OCI-LY7 (cell line): Measurements from ENCODE around the gene DHX57.

Source experiments
- CTCF ChIP-seq: fragments of 200-600 bp; sonication (generic); conservative IDR thresholded peaks from 2 replicates; pipeline ENCODE4 v1.5.1; 2014; ENCODE audit warnings: mild to moderate bottlenecking, antibody characterized with exemption, low read length, moderate library complexity, mixed read lengths
- EZH2phosphoT487 ChIP-seq: fragments of 200-600 bp; sonication (generic); IDR thresholded peaks from 2 replicates; pipeline ENCODE4 v1.6.1; 2018; ENCODE audit warnings: low read depth, borderline replicate concordance, mild to moderate bottlenecking, mixed run types, antibody characterized with exemption, low read length, moderate library complexity, mixed read lengths

DNA sequence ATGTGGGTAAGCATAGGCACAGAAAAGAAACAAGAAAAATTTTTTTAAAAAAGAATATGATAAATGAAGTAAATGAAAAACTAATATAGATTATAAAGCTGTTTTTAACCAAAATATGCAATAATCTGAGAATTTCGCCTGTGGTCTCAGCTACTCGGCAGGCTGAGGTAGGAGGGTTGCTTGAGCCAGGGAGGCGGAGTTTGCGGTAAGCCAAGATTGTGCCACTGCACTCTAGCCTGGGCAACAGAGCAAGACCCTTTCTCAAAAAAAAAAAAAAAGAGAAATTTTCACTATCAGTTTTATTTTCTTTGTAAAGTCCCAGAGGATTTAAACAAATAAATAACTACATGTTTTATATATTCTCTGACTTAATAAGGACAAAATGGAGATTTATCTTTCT, 47.3 kb downstream of the DHX57 start:
- TF ChIP-seq CTCF (no peak), EZH2phosphoT487 (no peak)
